ENCODE data around the gene ACOT7.

ACOT7 gene

DNA sequence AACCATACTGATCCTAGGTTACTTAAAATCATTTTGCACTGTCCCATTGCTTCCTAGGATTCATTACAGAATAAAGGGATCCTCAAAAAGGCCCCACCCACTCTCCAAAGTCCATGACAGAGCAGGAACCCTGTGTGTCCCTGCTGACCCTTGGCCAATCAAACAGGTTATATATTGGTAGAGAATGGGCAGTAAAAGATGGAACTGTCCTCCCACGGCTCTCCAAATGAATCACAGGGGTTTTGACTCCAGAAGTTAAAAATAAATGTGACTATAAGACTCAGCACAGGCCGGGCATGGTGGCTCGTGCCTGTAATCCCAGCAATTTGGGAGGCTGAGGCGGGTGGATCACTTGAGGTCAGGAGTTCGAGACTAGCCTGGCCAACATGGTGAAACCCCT is 65.5 kb downstream of the ACOT7 start:
- DNase-seq = no peak
- Histone ChIP-seq H3K27me3 (replicated peaks; ENCODE audit: insufficient read depth, low read length) (no peaks in the 10 kb centered on the region), H3K79me2 (ENCODE audit: low read length) (no peaks in the 10 kb centered on the region), H2AFZ (ENCODE audit: low read length) (no peak overlapping the region), H4K20me1 (ENCODE audit: insufficient read depth, low read length) (no peaks in the 10 kb centered on the region), H3K4me1 (ENCODE audit: low read length) (no peaks in the 10 kb centered on the region), H3K27ac (ENCODE audit: low read length) (no peak overlapping the region), H3F3A (ENCODE audit: insufficient read depth, low read length) (no peaks in the 10 kb centered on the region), H3K4me2 (ENCODE audit: low read depth, low read length) (no peak overlapping the region), H3K9me3 (replicated peaks; ENCODE audit: insufficient read depth, low read length) (no peaks in the 10 kb centered on the region), H3K36me3 (replicated peaks; ENCODE audit: insufficient read depth, low read length) (no peaks in the 10 kb centered on the region), H3K9me2 (replicated peaks; ENCODE audit: insufficient read depth, low read length) (no peaks in the 10 kb centered on the region), H3K9ac (ENCODE audit: low read length) (no peak overlapping the region), H3K4me3 (ENCODE audit: low read length) (no peak overlapping the region)
- no peak for TF ChIP-seq EZH2 (optimal IDR thresholded peaks at IDR 0.05; ENCODE audit: low read depth, low read length)

DNA sequence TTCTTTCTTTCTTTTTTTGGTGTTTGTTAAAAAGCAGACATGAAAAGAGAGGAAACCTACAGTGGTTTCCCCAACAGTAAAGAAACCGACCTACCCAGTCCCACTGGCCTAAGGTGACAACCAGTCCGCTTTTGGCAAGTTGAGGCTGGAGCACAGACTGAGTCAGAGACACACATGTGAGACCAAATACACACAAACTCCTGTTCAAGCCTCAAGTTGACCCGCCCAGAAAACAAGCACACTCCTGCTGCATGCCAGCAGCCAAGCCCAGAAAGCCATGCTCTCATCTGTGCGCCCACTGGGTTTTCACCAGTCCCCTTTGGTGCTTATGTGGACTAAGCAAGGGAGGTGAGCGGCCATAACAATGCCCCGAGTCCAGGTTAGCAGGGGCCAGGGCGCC is 68.1 kb downstream of the ACOT7 start:
- no peak overlapping the region for H2AFZ ChIP-seq (ENCODE audit: low read length)
- H3K27ac ChIP-seq (ENCODE audit: low read length) = no peak overlapping the region
- H4K20me1 ChIP-seq (ENCODE audit: insufficient read depth, low read length) = no peaks in the 10 kb centered on the region
- no peaks in the 10 kb centered on the region for H3K36me3 ChIP-seq (replicated peaks; ENCODE audit: insufficient read depth, low read length)
- H3K79me2 ChIP-seq (ENCODE audit: low read length) = no peaks in the 10 kb centered on the region
- no peaks in the 10 kb centered on the region for H3K27me3 ChIP-seq (replicated peaks; ENCODE audit: insufficient read depth, low read length)
- H3K4me2 ChIP-seq (ENCODE audit: low read depth, low read length) = no peak overlapping the region
- H3K9me2 ChIP-seq (replicated peaks; ENCODE audit: insufficient read depth, low read length) = no peaks in the 10 kb centered on the region
- no peak for DNase-seq
- TF ChIP-seq, protein P1, sequence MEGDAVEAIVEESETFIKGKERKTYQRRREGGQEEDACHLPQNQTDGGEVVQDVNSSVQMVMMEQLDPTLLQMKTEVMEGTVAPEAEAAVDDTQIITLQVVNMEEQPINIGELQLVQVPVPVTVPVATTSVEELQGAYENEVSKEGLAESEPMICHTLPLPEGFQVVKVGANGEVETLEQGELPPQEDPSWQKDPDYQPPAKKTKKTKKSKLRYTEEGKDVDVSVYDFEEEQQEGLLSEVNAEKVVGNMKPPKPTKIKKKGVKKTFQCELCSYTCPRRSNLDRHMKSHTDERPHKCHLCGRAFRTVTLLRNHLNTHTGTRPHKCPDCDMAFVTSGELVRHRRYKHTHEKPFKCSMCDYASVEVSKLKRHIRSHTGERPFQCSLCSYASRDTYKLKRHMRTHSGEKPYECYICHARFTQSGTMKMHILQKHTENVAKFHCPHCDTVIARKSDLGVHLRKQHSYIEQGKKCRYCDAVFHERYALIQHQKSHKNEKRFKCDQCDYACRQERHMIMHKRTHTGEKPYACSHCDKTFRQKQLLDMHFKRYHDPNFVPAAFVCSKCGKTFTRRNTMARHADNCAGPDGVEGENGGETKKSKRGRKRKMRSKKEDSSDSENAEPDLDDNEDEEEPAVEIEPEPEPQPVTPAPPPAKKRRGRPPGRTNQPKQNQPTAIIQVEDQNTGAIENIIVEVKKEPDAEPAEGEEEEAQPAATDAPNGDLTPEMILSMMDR (IDR thresholded peaks at IDR 0.05; ENCODE audit: low read length) = no peak
- no peak for TF ChIP-seq EZH2phosphoT487 (IDR thresholded peaks at IDR 0.05; ENCODE audit: low read length)
- no peak for TF ChIP-seq EZH2 (optimal IDR thresholded peaks at IDR 0.05; ENCODE audit: low read depth, low read length)
- H3K4me1 ChIP-seq (ENCODE audit: low read length) = no peaks in the 10 kb centered on the region
- H3F3A ChIP-seq (ENCODE audit: insufficient read depth, low read length) = no peaks in the 10 kb centered on the region
- no peak overlapping the region for H3K9ac ChIP-seq (ENCODE audit: low read length)
- no peak overlapping the region for H3K4me3 ChIP-seq (ENCODE audit: low read length)
- no peaks in the 10 kb centered on the region for H3K9me3 ChIP-seq (replicated peaks; ENCODE audit: insufficient read depth, low read length)

- no peak overlapping the region for H3K9ac ChIP-seq (ENCODE audit: low read length)
- no peak for TF ChIP-seq EZH2 (optimal IDR thresholded peaks at IDR 0.05; ENCODE audit: low read depth, low read length)
- TF ChIP-seq, protein P1 (IDR thresholded peaks at IDR 0.05; ENCODE audit: low read length) = no peak
- no peak for TF ChIP-seq EZH2phosphoT487 (IDR thresholded peaks at IDR 0.05; ENCODE audit: low read length)
These were observed 71.4 kb downstream of the ACOT7 start for GRCh38 chr1:6322161-6322560.

DNA sequence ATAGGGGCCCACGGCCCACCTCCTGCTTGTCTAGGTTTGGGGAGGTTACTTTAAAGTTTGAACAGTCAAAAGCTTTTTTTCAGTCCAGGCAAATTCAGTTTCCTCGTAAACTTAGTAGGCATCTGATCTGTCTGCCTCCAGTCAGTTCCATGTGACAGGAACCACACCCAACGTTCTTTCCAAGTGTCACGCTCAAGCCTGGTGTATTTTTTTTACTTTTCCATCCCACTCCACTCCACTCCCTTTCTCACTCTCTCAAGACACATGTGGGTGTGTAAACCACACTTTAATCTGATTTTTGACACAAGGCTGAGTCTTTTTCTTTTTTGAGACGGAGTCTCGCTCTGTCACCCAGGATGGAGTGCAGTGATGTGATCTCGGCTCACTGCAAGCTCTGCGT is 72.4 kb downstream of the ACOT7 start:
- H3K36me3 ChIP-seq (replicated peaks; ENCODE audit: insufficient read depth, low read length) = no peaks in the 10 kb centered on the region
- no peaks in the 10 kb centered on the region for H3K9me3 ChIP-seq (replicated peaks; ENCODE audit: insufficient read depth, low read length)
- H2AFZ ChIP-seq (ENCODE audit: low read length) = no peak overlapping the region
- no peaks in the 10 kb centered on the region for H3K27me3 ChIP-seq (replicated peaks; ENCODE audit: insufficient read depth, low read length)
- H3K4me1 ChIP-seq (ENCODE audit: low read length) = no peaks in the 10 kb centered on the region
- DNase-seq = no peak
- TF ChIP-seq EZH2phosphoT487 (IDR thresholded peaks at IDR 0.05; ENCODE audit: low read length) (no peak), EZH2 (optimal IDR thresholded peaks at IDR 0.05; ENCODE audit: low read depth, low read length) (no peak)
- TF ChIP-seq, protein P1 (IDR thresholded peaks at IDR 0.05; ENCODE audit: low read length) = no peak
- H3K4me3 ChIP-seq (ENCODE audit: low read length) = no peak overlapping the region
- no peaks in the 10 kb centered on the region for H3K79me2 ChIP-seq (ENCODE audit: low read length)
- no peaks in the 10 kb centered on the region for H4K20me1 ChIP-seq (ENCODE audit: insufficient read depth, low read length)
- no peak overlapping the region for H3K27ac ChIP-seq (ENCODE audit: low read length)
- H3F3A ChIP-seq (ENCODE audit: insufficient read depth, low read length) = no peaks in the 10 kb centered on the region
- no peak overlapping the region for H3K9ac ChIP-seq (ENCODE audit: low read length)
- no peaks in the 10 kb centered on the region for H3K9me2 ChIP-seq (replicated peaks; ENCODE audit: insufficient read depth, low read length)
- no peak overlapping the region for H3K4me2 ChIP-seq (ENCODE audit: low read depth, low read length)

More at GRCh38 chr1:6322161-6322560, 71.4 kb downstream of the ACOT7 start:
- Histone ChIP-seq H2AFZ (ENCODE audit: low read length) (no peak overlapping the region), H3K9me3 (replicated peaks; ENCODE audit: insufficient read depth, low read length) (no peaks in the 10 kb centered on the region), H3K36me3 (replicated peaks; ENCODE audit: insufficient read depth, low read length) (no peaks in the 10 kb centered on the region), H3K4me1 (ENCODE audit: low read length) (no peaks in the 10 kb centered on the region), H3K27ac (ENCODE audit: low read length) (no peak overlapping the region), H3K27me3 (replicated peaks; ENCODE audit: insufficient read depth, low read length) (no peaks in the 10 kb centered on the region), H3F3A (ENCODE audit: insufficient read depth, low read length) (no peaks in the 10 kb centered on the region), H3K79me2 (ENCODE audit: low read length) (no peaks in the 10 kb centered on the region), H3K4me2 (ENCODE audit: low read depth, low read length) (no peak overlapping the region), H3K4me3 (ENCODE audit: low read length) (no peak overlapping the region), H4K20me1 (ENCODE audit: insufficient read depth, low read length) (no peaks in the 10 kb centered on the region), H3K9me2 (replicated peaks; ENCODE audit: insufficient read depth, low read length) (no peaks in the 10 kb centered on the region)
- DNase-seq = no peak
